Activated naive CD4-positive, alpha-beta T cell treated with anti-CD3 and anti-CD28 coated beads, Interleukin-2, amount 10 ng/mL, durations not matched to agents 5 hours and 36 hours (primary cell): ENCODE results near the gene ITGB2. TPM values are rescaled to one million over a fixed set of nuclear protein-coding genes. Genes with fewer than 3 reads are reported as not detected.

Experiments used
- total RNA-seq, 2 experiments: library from RNA; stranded (reverse); gene quantifications; one replicate each; pipeline ENCODE4 v1.2.3, GENCODE V29; 2021

ITGB2 gene
- 100 to 1,000 TPM; 565 to 569 TPM for total RNA-seq

GRCh38 chr21:44920694-44921604, at the start of gene ITGB2:
Gene ITGB2 (minus strand): TSS chr21:44920899. CDS start chr21:44910782, 10,117 bp downstream.

GRCh38 chr21:44939532-44940115, 18.9 kb upstream of the ITGB2 start, which contains the start of gene SLX9:
Gene SLX9 (plus strand): TSS chr21:44940029. CDS start chr21:44940058, 29 bp downstream.

DNA sequence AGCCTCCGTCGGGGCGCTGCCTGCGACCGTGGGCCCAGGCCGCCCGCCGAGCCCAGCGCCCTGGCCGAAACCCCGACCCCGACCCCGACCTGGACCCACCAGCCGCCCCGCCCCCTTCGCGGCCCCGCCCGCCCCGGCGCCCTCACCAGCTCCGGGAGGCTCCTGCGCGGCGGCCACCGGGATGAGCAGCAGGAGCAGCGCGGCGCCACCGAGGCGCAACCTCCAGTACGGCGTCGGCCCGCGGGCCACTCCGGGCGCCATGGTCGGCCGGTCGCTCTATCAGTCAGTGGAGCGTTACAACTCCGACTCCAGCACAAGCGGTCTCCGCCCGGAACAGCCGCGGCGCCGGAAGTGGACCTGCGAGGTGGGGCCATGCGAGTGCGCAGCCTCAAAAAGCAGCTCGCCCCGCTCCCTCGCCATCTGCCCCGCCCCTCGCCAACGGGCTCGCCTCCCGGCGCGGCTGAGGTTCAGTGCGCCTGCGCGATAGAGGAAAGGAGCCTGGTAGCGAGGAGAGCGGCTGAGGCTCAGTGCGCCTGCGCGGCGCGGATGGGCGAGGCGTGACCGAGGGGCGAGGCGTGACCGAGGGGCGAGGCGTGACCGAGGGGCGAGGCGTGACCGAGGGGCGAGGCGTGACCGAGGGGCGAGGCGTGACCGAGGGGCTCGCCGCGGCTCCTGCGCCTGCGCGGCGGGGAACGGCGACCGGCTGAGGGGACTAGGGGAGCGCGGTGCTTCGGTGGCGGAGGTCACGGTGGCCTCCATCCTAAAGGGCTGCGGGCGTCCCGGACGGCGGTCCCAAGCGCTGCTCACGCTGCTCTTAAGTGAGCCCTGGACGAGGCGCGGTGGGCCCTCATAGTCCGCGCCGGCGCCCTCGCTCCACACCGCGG, 47.1 kb downstream of the ITGB2 start, which contains the start of gene PTTG1IP:
Gene PTTG1IP (minus strand): TSS at position 335 of the 884 bp plus-strand sequence. CDS start 74 bp downstream, at position 261.

Other genes starting within 250 kb of the ITGB2 start
- not detected for gene KRTAP12-1, start 238.7 kb downstream of the ITGB2 start, total RNA-seq
- not detected for gene KRTAP10-12, start 223.7 kb downstream of the ITGB2 start, total RNA-seq
- not detected for gene TSPEAR, start 209.3 kb downstream of the ITGB2 start, total RNA-seq
- 100 to 1,000 TPM in 1 of 2 experiments, 10 to 100 TPM in 1; 90.1 to 104 TPM for gene UBE2G2, start 119.1 kb downstream of the ITGB2 start, total RNA-seq
- 10 to 100 TPM; 77.5 to 83.7 TPM for gene SUMO3, start 102.8 kb downstream of the ITGB2 start, total RNA-seq
- 10 to 100 TPM; 74.7 to 79.3 TPM for gene PTTG1IP, start 47.2 kb downstream of the ITGB2 start, total RNA-seq
- gene SLX9, start 19.1 kb upstream of the ITGB2 start, total RNA-seq, result 10 to 100 TPM; 39.5 to 41.4 TPM
- 10 to 100 TPM; 40.5 to 41.4 TPM for gene ADARB1, start 153.7 kb upstream of the ITGB2 start, total RNA-seq